ENCODE data around the gene DNHD1. TPM values are rescaled to one million over a fixed set of nuclear protein-coding genes. Genes with fewer than 3 reads are reported as not detected.

Gene DNHD1
- total and polyA plus RNA-seq, 2 of the 8 experiments (the other 6 are each of a cell fraction or from before 2014, with no cell fraction given): 5.0 to 6.8 TPM

- no peak overlapping the region for H3K4ac ChIP-seq (replicated peaks; ENCODE audit: insufficient read length, low read depth, low read length)
- H2BK5ac ChIP-seq (ENCODE audit: low read depth, low read length): no peak overlapping the region
- no peak overlapping the region for H3K14ac ChIP-seq (ENCODE audit: insufficient read length)
- H2BK20ac ChIP-seq (ENCODE audit: low read length): no peak overlapping the region
- H3K9ac ChIP-seq (replicated peaks in 1 of 4; ENCODE audit: extremely low read depth in 1 of 4, low read depth in 3 of 4, low read length in 3 of 4): no peak overlapping the region
- no peaks in the 10 kb centered on the region for H4K20me1 ChIP-seq (replicated peaks in 1 of 2; ENCODE audit: control insufficient read depth in 1 of 2, insufficient read depth in 2 of 2, low read length in 2 of 2)
- DNase-seq (ENCODE audit: low read depth in 1 of 2, low spot score in 2 of 2): no peak
- no peak overlapping the region for H3K18ac ChIP-seq (ENCODE audit: extremely low read depth, low read length)
- H3K9me3 ChIP-seq (ENCODE audit: insufficient read depth in 2 of 2, low read depth in 1 of 2, low read length in 1 of 2): peaks cover 0 to 4% of the 10 kb centered on the region in 2 experiments; a peak in 1 of 4 replicates
- H2BK12ac ChIP-seq (ENCODE audit: low read depth, low read length): no peak overlapping the region
- H2BK15ac ChIP-seq (ENCODE audit: low read length): no peak overlapping the region
- H3K36me3 ChIP-seq (ENCODE audit: control insufficient read depth in 2 of 4, insufficient read depth in 4 of 4, low read length in 3 of 4): no peaks in the 10 kb centered on the region
- no peaks in the 10 kb centered on the region; the same call in 1 of the 2 replicates for H3K79me1 ChIP-seq (ENCODE audit: low read depth, low read length)
- no peaks in the 10 kb centered on the region for H3K23me2 ChIP-seq (ENCODE audit: low read depth, low read length)
- no peak overlapping the region for H3K4me2 ChIP-seq (ENCODE audit: insufficient read depth in 1 of 2, low read depth in 2 of 2, low read length in 2 of 2)
- ChIA-PET CTCF (ENCODE audit: partially characterized antibody) (interaction anchor here (1.1 to 3.0 kb wide), 6 partner anchors 8 to 57 kb away, joined by 3 to 11 read pairs (median 6); no protein-coding TSS in a partner anchor), POLR2A (ENCODE audit: partially characterized antibody) (interaction anchor here (1.1 to 1.4 kb wide), 2 partner anchors 9 to 31 kb away, joined by 4 read pairs; partner anchors contain the start of gene TPP1)
- H3K27me3 ChIP-seq (replicated peaks in 1 of 4; ENCODE audit: control insufficient read depth in 3 of 4, extremely low read depth in 1 of 4, insufficient read depth in 3 of 4, low read length in 3 of 4): no peaks in the 10 kb centered on the region
- H3K79me2 ChIP-seq (ENCODE audit: control insufficient read depth in 1 of 2, insufficient read depth in 2 of 2, low read length in 2 of 2): no peaks in the 10 kb centered on the region
- 100% methylated on average over 1 of the region's 1 CpG; no CpG with 5 or more reads in 1 of the 2 experiments for WGBS, 2 experiments (ENCODE audit: extremely low coverage in 1 of 2, insufficient coverage in 1 of 2, insufficient read length in 1 of 2, insufficient replicate concordance in 2 of 2, low coverage in 1 of 2, low lambda C conversion rate in 2 of 2, missing lambda C conversion rate in 1 of 2)
- H4K5ac ChIP-seq (ENCODE audit: insufficient read length, low read depth, low read length): no peak overlapping the region
- FAIRE-seq: no peak
- no peak overlapping the region for H2BK120ac ChIP-seq (replicated peaks; ENCODE audit: low read depth, low read length)
- no peak overlapping the region for H2AK5ac ChIP-seq (ENCODE audit: low read depth, low read length)
- H3K23ac ChIP-seq (ENCODE audit: insufficient read length): no peak overlapping the region
- H4K8ac ChIP-seq (ENCODE audit: extremely low read depth, insufficient read depth, low read length): no peak overlapping the region
- no peak overlapping the region for H3K27ac ChIP-seq (ENCODE audit: low read depth, low read length)
- TF ChIP-seq TBP (IDR thresholded peaks at IDR 0.05; ENCODE audit: low read depth, low read length): no peak
- TF ChIP-seq BRCA1 (IDR thresholded peaks at IDR 0.05; ENCODE audit: low read depth, low read length): no peak
- H3K4me1 ChIP-seq (replicated peaks in 1 of 4; ENCODE audit: control insufficient read depth in 3 of 4, insufficient read depth in 4 of 4, low read length in 3 of 4): peaks cover 0 to 16% (median 10%) of the 10 kb centered on the region in 4 experiments; a peak in 5 of 7 replicates
- H2AFZ ChIP-seq (ENCODE audit: low read length): no peak overlapping the region
- no peak overlapping the region for H3K56ac ChIP-seq (replicated peaks; ENCODE audit: insufficient read length, low read depth, low read length)
- H4K91ac ChIP-seq (replicated peaks; ENCODE audit: insufficient read length, low read length): no peak overlapping the region
- no peak overlapping the region for H3K4me3 ChIP-seq (ENCODE audit: extremely low read depth in 1 of 4, insufficient read depth in 2 of 4, low read depth in 3 of 4, low read length in 4 of 4)
Observed at GRCh38 chr11:6588018-6588417, 90.9 kb downstream of the DNHD1 start.

Measured in H1 (cell line).